HCT116 (cell line): Measurements from ENCODE around the gene DHDDS. TPM values are rescaled to one million over a fixed set of nuclear protein-coding genes. Genes with fewer than 3 reads are reported as not detected.

ENCODE experiments used
- ATAC-seq: fragments of 200-7000 bp; cut with Tn5 transposase; 2 replicates; pipeline ENCODE4 v1.9.1; 2020; ENCODE audit warnings: mild to moderate bottlenecking, moderate library complexity
- BruUV-seq: library from RNA; stranded (reverse); fragments of 400-500 nt; replicated peaks from 2 replicates; lab custom pipeline; 2021; lab: Mats Ljungman, UMichigan
- CTCF ChIA-PET: fragments of 300-600 bp; sonication (Branson Sonifier 250); formaldehyde crosslinking; loops from one replicate; lab custom pipeline; 2021; ENCODE audit warnings: antibody characterized with exemption; lab: Charles Lee
- POLR2A ChIA-PET: fragments of 300-600, 350-600 bp; sonication (Branson Sonifier 250); formaldehyde crosslinking; loops from one replicate; lab custom pipeline; 2021; ENCODE audit warnings: antibody characterized with exemption; lab: Charles Lee
- RAD21 ChIA-PET, 2 experiments: fragments of 300-600 bp; sonication (Branson Sonifier 250); formaldehyde crosslinking; loops; one replicate each; lab custom pipeline; 2023; ENCODE audit warnings: low total read pairs in 2 of 2; ENCODE audit not compliant: uncharacterized antibody in 2 of 2, unreplicated experiment in 2 of 2, low non-redundant PET in 1 of 2; lab: Charles Lee
- DNase-seq: peaks from one replicate; pipeline ENCODE4 v3.0.0-alpha.2; 2010; ENCODE audit warnings: low read depth, low spot score
- H2AFZ ChIP-seq: fragments of 200-600 bp; shearing (Covaris generic), sonication (generic); 2 replicates; pipeline ENCODE4 v1.6.1; 2017; ENCODE audit warnings: low read depth, mixed run types, mixed read lengths, antibody characterized with exemption, low read length; ENCODE audit not compliant: poor library complexity, severe bottlenecking
- H3K27ac ChIP-seq: 2 replicates; pipeline ENCODE4 v1.5.1; 2012; ENCODE audit warnings: low read depth, low read length
- H3K27me3 ChIP-seq: fragments of 200-600 bp; sonication (generic); 2 replicates; pipeline ENCODE4 v1.6.1; 2016; ENCODE audit warnings: mixed run types, low read length, mixed read lengths; ENCODE audit not compliant: insufficient read depth
- H3K36me3 ChIP-seq, 2 experiments: fragments of 200-500 bp in 1 of 2; fragments of 200-600 bp in 1 of 2; sonication (Bioruptor generic) in 1 of 2; sonication (generic) in 1 of 2; 2 replicates each; pipeline versions ENCODE4 v1.5.1 to v1.6.1; 2014 to 2016; ENCODE audit warnings: low read length in 2 of 2, inconsistent platforms in 1 of 2, mixed read lengths in 1 of 2, mixed run types in 1 of 2; ENCODE audit not compliant: insufficient read depth in 2 of 2, control insufficient read depth in 1 of 2
- H3K4me1 ChIP-seq, 2 experiments: fragments of 200-600 bp in 1 of 2; sonication (generic) in 1 of 2; 2 replicates each; pipeline versions ENCODE4 v1.5.1 to v1.6.1; 2012 to 2017; ENCODE audit warnings: low read length in 2 of 2, inconsistent platforms in 1 of 2, mild to moderate bottlenecking in 1 of 2, mixed read lengths in 1 of 2, mixed run types in 1 of 2, moderate library complexity in 1 of 2; ENCODE audit not compliant: insufficient read depth in 2 of 2, control insufficient read depth in 1 of 2
- H3K4me2 ChIP-seq: fragments of 200-600 bp; sonication (generic); 2 replicates; pipeline ENCODE4 v1.6.1; 2017; ENCODE audit warnings: mixed run types, low read length, mixed read lengths
- H3K4me3 ChIP-seq, 2 experiments: fragments of 200-600 bp in 1 of 2; sonication (generic) in 1 of 2; replicated peaks in 1 of 2; 2 replicates each; pipeline ENCODE4 v1.5.1; 2011 to 2016; ENCODE audit warnings: low read length in 2 of 2, control low read depth in 1 of 2, low read depth in 1 of 2, mild to moderate bottlenecking in 1 of 2, mixed read lengths in 1 of 2, mixed run types in 1 of 2
- H3K79me2 ChIP-seq: fragments of 200-600 bp; sonication (generic); 2 replicates; pipeline ENCODE4 v1.6.1; 2017; ENCODE audit warnings: mild to moderate bottlenecking, mixed run types, low read length, moderate library complexity, mixed read lengths; ENCODE audit not compliant: insufficient read depth
- H3K9ac ChIP-seq: fragments of 200-600 bp; sonication (generic); 2 replicates; pipeline ENCODE4 v1.6.1; 2016; ENCODE audit warnings: low read length, mixed read lengths
- H3K9me2 ChIP-seq: fragments of 200-600 bp; sonication (generic), shearing (Covaris generic); 2 replicates; pipeline ENCODE4 v1.6.1; 2017; ENCODE audit warnings: mixed run types, mild to moderate bottlenecking, moderate library complexity; ENCODE audit not compliant: insufficient read depth
- H3K9me3 ChIP-seq, 2 experiments: fragments of 200-500 bp in 1 of 2; fragments of 200-600 bp in 1 of 2; sonication (Bioruptor generic) in 1 of 2; sonication (generic) in 1 of 2; 2 replicates each; pipeline ENCODE4 v1.6.1; 2014 to 2017; ENCODE audit warnings: low read length in 2 of 2, mixed read lengths in 2 of 2, inconsistent platforms in 1 of 2, low read depth in 1 of 2, mild to moderate bottlenecking in 1 of 2, mixed run types in 1 of 2, moderate library complexity in 1 of 2; ENCODE audit not compliant: control insufficient read depth in 1 of 2, insufficient read depth in 1 of 2
- H4K20me1 ChIP-seq: fragments of 200-600 bp; sonication (generic), shearing (Covaris generic); 2 replicates; pipeline ENCODE4 v1.6.1; 2017; ENCODE audit warnings: mixed run types, mild to moderate bottlenecking, moderate library complexity; ENCODE audit not compliant: insufficient read depth
- ATF3 ChIP-seq: IDR thresholded peaks from 2 replicates; pipeline ENCODE4 v1.6.1; 2012
- CBX3 ChIP-seq: IDR thresholded peaks from 2 replicates; pipeline ENCODE4 v1.6.1; 2012; ENCODE audit warnings: low read depth
- ELF1 ChIP-seq: IDR thresholded peaks from 2 replicates; pipeline ENCODE4 v1.6.1; 2012; ENCODE audit warnings: low read depth, borderline replicate concordance
- EZH2phosphoT487 ChIP-seq: fragments of 200-600 bp; IDR thresholded peaks from 2 replicates; pipeline ENCODE4 v1.6.1; 2018; ENCODE audit warnings: antibody characterized with exemption, borderline replicate concordance
- POLR2AphosphoS5 ChIP-seq: IDR thresholded peaks from 2 replicates; pipeline ENCODE4 v1.6.1; 2011; ENCODE audit warnings: mild to moderate bottlenecking, low read depth, low read length, moderate library complexity
- SP1 ChIP-seq: IDR thresholded peaks from 2 replicates; pipeline ENCODE4 v1.6.1; 2012; ENCODE audit warnings: low read depth
- SRF ChIP-seq: IDR thresholded peaks from 2 replicates; pipeline ENCODE4 v1.6.1; 2012; ENCODE audit warnings: low read depth
- ZBTB33 ChIP-seq: IDR thresholded peaks from 2 replicates; pipeline ENCODE4 v1.6.1; 2011; ENCODE audit warnings: mild to moderate bottlenecking, low read length, moderate library complexity; ENCODE audit not compliant: insufficient replicate concordance; ENCODE audit errors: extremely low read depth
- ZFX ChIP-seq: fragments of 450-650 bp; IDR thresholded peaks from 2 replicates; pipeline ENCODE4 v1.6.1; 2017
- intact Hi-C: fragments of 100-400 bp; cut with micrococcal nuclease; formaldehyde crosslinking; loops from 2 replicates; pipeline ENCODE4 v1.10.0; 2022
- total RNA-seq: library from RNA; stranded (reverse); gene quantifications from one replicate; pipeline ENCODE4 v1.2.1, GENCODE V29; 2021; ENCODE audit not compliant: unreplicated experiment

Gene DHDDS
- total RNA-seq, 1 experiment from 2014 or later, result 46.0 TPM

GRCh38 chr1:26478988-26479387, 46.9 kb downstream of the DHDDS start:
- peaks cover 10% of the 10 kb centered on the region; the same call in 1 of the 2 replicates for H4K20me1 ChIP-seq
- H3K27ac ChIP-seq, result no peak overlapping the region
- ChIA-PET POLR2A (no interaction called here), RAD21 (interaction anchor here in 1 of 2 experiments (0.6 kb wide), 1 partner anchor 47 kb away, joined by 3 read pairs; the partner anchor contains the start of gene DHDDS), CTCF (no interaction called here)
- H2AFZ ChIP-seq, result no peak overlapping the region
- no peaks in the 10 kb centered on the region for H3K27me3 ChIP-seq
- H3K79me2 ChIP-seq, result peaks cover 13% of the 10 kb centered on the region
- TF ChIP-seq ZFX (no peak), SP1 (no peak), EZH2phosphoT487 (no peak), ZBTB33 (no peak), ATF3 (no peak), ELF1 (no peak), SRF (no peak), POLR2AphosphoS5 (no peak), CBX3 (no peak)
- H3K9me3 ChIP-seq, result no peaks in the 10 kb centered on the region
- H3K4me1 ChIP-seq, result peaks cover under 1 to 9% of the 10 kb centered on the region in 2 experiments; a peak in 3 of 4 replicates
- H3K36me3 ChIP-seq, result peaks cover 20 to 25% of the 10 kb centered on the region in 2 experiments
- no peak overlapping the region for H3K4me2 ChIP-seq
- intact Hi-C loops, result no loop called here
- no TSS peak for BruUV-seq
- no peaks in the 10 kb centered on the region for H3K9me2 ChIP-seq
- H3K4me3 ChIP-seq, result no peak overlapping the region
- no peak for DNase-seq
- ATAC-seq, result no peak
- H3K9ac ChIP-seq, result no peak overlapping the region
